NCI-H345 (cell line): Measurements from ENCODE around the gene ANO8.
"Not testable (repeated sequence)": the region's sequence is repeated elsewhere in the genome, so short reads cannot be mapped to it uniquely, and the experiment has no call there.

Source experiments
- DNase-seq: peaks from one replicate; lab custom pipeline; 2025; lab: John Stamatoyannopoulos, UW

ANO8 gene

GRCh38 chr19:17334414-17335409 lies at the start of gene ANO8:
ANO8 (minus strand) TSS chr19:17334855; CDS start chr19:17334670, 185 bp downstream.
- DNase-seq: peak; percentile 94

- DNase-seq: no peak
Observed at GRCh38 chr19:17380426-17381138, 45.9 kb upstream of the ANO8 start.

GRCh38 chr19:17379221-17379631 lies 44.6 kb upstream of the ANO8 start:
- DNase-seq: no peak

- DNase-seq: no peak
Observed at GRCh38 chr19:17378271-17378670, 43.6 kb upstream of the ANO8 start.

- no peak for DNase-seq
Observed at GRCh38 chr19:17376935-17377600, 42.4 kb upstream of the ANO8 start, which contains the start of gene PLVAP. PLVAP (minus strand) TSS chr19:17377342; CDS start chr19:17377288, 54 bp downstream.

GRCh38 chr19:17370026-17370587 lies 35.5 kb upstream of the ANO8 start:
- DNase-seq: no peak

- DNase-seq: no peak
Observed at GRCh38 chr19:17365361-17365760, 30.7 kb upstream of the ANO8 start.

GRCh38 chr19:17363852-17364605 lies 29.4 kb upstream of the ANO8 start:
- not testable (repeated sequence) for DNase-seq

- DNase-seq: no peak
Observed at GRCh38 chr19:17359905-17360800, 25.5 kb upstream of the ANO8 start.

- no peak for DNase-seq
Observed at GRCh38 chr19:17358395-17358794, 23.7 kb upstream of the ANO8 start.

- no peak for DNase-seq
Observed at GRCh38 chr19:17357724-17358123, 23.1 kb upstream of the ANO8 start.

- no peak for DNase-seq
Observed at GRCh38 chr19:17357078-17357666, 22.5 kb upstream of the ANO8 start.

- no peak for DNase-seq
Observed at GRCh38 chr19:17353386-17353785, 18.7 kb upstream of the ANO8 start.

GRCh38 chr19:17352608-17353280 lies 18.1 kb upstream of the ANO8 start:
- DNase-seq: no peak

GRCh38 chr19:17351815-17352435 lies 17.3 kb upstream of the ANO8 start:
- no peak for DNase-seq

GRCh38 chr19:17348700-17349099 lies 14.0 kb upstream of the ANO8 start:
- DNase-seq: peak; percentile 23

GRCh38 chr19:17347877-17348276 lies 13.2 kb upstream of the ANO8 start:
- DNase-seq: no peak

GRCh38 chr19:17347361-17347760 lies 12.7 kb upstream of the ANO8 start:
- no peak for DNase-seq
